ENCODE data around the gene ANKHD1.
"Not testable (repeated sequence)": the region's sequence is repeated elsewhere in the genome, so short reads cannot be mapped to it uniquely, and the experiment has no call there.

Gene ANKHD1

DNA sequence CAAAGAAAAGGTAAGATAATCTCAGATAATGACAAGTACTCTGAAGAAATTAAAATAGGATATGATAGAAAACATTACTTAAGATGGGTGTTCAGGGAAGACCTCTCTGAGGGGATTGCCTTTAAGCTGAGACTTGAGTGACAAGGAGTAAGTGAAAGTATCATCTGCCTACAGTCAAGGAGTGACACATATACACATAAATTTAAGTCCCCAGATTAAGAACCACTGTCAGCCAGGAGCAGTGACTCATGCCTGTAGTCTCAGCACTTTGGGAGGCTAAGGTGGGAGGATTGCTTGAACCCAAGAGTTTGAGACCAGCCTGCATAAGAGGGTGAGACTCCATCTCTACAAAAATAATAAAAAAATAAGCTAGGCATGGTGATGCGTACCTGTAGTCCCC, 19.7 kb upstream of the ANKHD1 start:
- no peak for DNase-seq

GRCh38 chr5:140382866-140383265, 18.8 kb upstream of the ANKHD1 start:
- no peak for DNase-seq

DNA sequence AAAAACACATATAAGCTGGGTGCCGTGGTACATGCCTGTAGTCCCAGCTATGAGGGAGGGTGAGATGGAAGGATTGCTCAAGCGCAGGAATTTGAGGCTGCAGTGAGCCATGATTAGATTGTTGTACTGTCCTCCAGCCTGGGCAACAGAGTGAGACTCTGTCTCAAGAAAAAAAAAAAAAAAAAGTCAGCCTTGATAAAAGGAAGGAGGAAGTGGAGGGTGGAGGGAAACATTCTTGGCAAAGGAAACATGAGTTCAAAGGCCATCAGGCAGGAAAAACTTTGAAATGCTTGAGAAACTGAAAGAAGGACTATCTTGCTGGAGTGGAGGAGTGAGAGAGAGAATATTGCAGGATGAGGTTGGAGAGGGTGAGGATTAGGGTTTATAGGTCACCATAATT, 18.3 kb upstream of the ANKHD1 start:
- no peak for DNase-seq

DNA sequence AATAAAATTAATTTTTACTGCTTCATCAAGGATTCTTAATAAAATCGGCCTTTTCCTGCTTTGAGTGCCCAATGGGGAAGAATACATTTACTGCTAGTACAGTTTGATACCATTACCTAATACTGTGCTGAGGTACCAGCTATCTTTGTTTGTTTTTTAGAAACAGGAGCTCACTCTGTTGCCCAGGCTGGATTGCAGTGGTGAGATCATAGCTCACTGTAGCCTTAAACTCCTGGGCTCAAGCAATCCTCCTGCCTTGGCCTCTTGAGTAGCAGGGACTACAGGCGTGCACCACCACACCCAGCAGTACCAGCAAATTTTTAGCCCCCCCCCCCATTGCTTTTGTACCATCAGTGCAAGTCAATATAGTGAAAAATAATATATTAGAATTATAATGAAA, 13.6 kb upstream of the ANKHD1 start:
- DNase-seq = no peak

DNA sequence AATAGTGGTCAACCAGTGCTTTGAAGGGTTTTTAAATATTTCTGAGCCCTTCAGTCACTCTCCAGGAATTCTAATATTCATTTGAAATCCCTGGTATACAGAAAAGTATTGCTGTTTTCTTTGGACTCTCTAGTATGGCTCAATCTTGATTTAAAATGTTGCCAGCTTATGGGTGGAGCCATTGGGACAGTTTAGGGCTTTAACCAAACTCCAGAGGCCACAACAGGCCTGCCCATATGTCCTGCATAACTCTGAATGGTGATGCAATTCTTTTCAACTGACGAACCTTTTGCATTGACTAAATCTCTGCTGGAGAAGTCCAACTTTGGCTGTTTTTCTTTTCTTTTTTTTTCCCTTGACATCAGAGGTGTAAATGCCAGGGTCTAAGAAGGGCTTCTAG, 10.3 kb upstream of the ANKHD1 start:
- no peak for DNase-seq

GRCh38 chr5:140391732-140392131, 9.9 kb upstream of the ANKHD1 start:
- no peak for DNase-seq

DNA sequence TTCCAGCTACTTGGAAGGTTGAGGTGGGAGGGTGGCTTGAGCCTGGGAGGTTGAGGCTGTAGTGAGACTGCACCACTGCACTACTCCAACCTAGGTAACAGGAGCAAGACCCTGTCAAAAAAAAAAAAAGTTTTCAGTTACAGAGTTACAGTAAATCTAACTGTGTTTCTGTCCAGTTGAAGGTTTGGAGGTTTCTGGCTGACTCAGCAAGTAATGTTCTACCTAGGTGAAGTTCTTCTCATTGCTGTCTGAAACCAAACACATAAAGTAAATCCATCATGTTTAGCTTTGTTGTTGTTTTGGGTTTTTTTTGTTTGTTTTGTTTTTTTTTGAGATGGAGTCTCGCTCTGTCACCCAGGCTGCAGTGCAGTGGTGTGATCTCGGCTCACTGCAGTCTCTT, 7.9 kb upstream of the ANKHD1 start:
- no peak for DNase-seq

GRCh38 chr5:140398379-140398811, 3.2 kb upstream of the ANKHD1 start:
- DNase-seq = no peak

- DNase-seq = no peak
Observed at GRCh38 chr5:140399979-140400729, 1.5 kb upstream of the ANKHD1 start.

- peak; percentile 96 for DNase-seq
Observed at GRCh38 chr5:140400730-140401361, 787 bp upstream of the ANKHD1 start.

DNA sequence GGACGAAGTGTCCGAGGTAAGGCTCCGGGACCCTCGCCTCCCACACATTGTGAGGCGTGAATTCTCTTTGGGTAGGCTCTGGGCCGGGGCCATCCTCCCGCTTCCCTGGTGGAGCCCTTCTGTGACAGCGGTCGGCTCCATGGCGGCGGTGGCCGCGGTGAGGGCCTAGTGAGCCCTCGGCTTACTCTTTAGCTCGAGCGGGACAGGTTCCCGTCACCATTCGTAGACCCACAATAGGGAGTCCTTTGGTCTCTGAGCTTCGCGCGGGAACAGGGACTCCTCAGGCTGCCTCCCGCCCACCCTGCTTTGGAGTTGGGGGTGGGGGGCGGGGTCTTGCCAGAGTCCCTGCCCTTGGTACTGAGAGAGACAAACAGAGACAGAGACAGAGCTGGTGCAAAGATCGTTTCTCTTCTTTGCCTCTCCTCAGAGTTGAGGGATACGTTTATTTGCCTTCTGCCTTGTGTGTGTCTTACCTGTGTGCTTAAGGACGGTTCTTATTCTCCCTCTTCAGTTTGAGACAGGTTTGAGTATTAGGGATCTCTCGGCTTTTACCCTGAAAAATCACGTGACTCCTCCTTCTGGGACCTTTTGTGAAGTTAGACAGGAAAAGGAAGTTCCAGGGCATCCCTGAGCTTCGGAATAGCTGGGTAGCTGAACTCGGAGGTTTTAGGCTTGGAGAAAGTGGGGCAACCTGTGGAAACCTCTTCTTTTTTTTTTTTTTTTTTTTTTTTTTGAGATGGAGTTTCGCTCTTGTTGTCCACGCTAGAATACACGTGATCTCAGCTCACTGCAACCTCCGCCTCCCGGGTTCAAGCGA, 833 bp downstream of the ANKHD1 start:
- no peak for DNase-seq

DNA sequence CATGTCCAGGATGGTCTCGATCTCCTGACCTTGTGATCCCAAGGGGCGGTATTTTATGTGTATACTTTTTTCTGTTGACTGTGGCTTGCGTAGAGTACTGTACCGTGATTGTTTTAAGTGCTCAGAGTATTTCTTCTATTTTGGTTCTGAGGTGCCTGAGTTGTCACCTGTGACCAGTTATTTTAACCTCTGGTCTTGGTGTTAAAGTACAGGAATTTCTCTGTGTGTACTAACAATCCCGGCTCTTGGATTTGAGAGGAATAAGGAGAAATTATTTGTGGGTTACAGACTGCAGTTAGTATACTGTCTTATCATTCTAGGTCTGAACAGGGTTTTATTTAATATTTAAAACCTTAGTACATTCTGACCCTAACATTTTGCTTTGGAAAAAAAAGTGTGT, 2.0 kb downstream of the ANKHD1 start:
- no peak for DNase-seq

DNA sequence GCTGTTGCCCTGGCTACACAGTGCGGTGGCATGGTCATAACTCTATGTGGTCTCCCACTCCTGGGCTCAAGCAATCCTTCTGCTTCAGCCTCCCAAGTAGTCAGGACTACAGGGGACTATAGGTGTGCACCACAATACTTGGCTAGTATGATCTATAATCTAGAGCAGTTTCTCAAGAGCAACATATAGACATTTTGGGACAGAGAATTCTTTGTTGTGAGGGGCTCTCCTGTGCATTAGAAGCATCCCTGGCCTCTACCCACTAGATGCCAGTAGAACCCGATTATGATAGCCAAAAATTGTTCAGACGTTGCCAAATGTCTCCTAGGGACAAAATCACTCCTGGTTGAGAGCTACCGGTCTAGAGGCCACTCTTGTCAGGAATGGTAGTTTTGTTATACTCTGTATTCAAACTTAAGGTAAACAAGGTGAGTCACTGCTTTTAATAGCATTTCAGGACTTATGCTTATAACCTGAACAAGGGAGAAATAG, 7.2 kb downstream of the ANKHD1 start:
- DNase-seq = no peak

DNA sequence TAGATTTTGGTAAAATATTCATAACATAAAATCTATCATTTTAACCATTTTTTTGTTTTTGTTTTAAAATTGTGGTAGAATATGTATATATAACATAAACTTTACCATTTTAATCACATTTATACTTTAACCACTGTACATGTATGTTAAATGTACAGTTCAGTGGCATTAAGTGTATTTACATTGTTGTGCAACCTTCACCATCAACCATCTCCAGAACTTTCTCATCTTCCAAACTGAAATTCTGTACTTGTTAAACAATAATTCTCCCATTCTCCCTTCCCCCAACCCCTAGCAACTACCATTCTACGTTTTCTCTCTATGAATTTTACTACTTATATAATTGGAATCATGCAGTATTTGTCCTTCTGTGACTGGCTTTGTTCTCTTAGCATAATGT, 11.6 kb downstream of the ANKHD1 start:
- DNase-seq = no peak

DNA sequence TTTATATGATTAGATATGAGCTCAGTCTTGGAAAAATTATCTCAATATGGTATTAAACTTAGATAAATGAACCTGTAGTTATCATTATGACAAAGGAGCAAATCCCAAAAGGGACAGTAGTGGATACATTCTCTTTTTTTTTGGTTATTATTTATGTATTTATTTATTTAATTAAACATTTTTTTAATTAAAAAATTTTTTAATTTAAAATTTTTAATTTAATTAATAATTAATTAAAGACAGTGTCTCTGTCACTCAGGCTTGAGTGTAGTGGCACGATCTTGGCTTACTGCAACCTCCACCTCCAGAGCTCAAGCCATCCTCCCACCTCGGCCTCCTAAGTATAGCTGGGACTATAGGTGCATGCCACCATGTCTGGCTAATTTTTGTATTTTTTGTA, 15.6 kb downstream of the ANKHD1 start:
- no peak for DNase-seq

DNA sequence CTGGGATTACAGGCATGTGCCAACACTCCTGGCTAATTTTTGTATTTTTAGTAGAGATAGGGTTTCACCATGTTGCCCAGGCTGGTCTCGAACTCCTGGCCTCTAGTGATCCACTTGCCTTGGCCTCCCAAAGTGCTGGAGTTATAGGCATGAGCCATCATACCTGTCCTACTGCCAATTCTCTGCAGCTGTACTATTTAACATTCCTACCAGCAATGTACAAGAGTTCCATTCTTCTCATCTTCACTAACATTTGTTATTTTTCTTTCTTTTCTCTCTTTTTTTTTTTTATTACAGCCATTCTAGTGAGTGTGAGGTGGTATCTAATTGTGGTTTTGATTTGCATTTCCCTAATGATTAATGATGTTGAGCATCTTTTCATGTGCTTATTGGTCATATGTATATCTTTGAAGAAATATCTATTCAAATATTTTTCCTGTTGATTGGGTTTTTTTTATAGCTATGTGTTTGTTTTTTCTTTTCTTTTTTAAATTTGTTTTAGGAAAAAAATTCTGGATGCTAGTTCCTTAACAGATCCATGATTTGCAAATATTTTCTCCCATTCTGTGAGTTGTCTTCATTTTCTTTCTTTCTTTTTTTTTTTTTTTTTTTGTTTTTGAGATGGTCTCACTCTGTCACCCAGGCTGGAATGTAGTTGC, 17.4 kb downstream of the ANKHD1 start:
- no peak for DNase-seq

GRCh38 chr5:140420226-140420570, 18.6 kb downstream of the ANKHD1 start:
- no peak for DNase-seq

DNA sequence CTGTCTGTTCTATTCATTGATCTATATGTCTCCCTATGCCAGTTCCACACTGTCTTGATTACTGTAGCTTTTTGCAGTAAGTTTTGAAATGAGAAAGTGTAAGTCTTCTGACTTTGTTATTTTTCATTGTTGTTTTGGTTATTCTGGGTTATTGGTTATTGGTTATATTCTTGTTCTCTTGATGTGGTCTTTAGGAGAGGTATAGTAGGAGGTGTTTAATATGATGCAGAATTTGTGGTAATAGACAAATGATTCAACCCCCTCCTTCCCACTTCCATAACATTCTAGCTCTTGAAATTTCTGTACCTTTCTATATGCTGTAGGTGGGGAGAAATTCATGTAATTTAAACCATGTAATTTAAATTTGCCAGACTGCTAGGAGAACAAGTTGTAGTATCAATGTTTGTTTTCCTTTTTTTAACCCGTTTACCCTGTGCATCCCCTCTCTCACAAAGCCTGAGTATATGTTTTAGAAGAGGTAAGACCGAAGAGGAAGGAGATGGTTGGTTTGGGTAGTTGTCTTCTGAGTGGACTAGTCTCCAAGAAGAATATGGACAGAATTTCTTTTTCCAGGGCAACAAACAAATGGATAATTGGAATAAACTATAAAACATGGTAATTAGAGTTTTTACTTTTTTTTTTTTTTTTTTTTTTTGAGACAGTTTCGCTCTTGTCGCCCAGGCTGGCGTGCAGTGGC, 19.2 kb downstream of the ANKHD1 start:
- no peak for DNase-seq

DNA sequence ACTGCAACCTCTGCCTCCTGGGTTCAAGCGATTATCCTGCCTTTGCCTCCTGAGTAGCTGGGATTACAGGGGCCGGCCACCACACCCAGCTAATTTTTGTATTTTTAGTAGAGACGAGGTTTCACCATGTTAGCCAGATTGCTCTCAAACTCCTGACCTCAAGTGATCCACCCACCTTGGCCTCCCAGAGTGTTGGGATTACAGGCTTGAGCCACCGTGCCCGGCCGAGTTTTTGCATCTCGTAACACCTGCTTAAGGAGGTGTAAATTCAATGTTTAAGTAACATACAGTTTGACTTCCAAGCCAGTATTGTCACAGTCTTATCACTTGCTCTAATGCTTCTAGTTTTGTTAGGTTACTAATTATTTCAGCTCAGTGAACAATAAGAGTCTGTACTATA, 19.7 kb downstream of the ANKHD1 start:
- not testable (repeated sequence) for DNase-seq

DNA sequence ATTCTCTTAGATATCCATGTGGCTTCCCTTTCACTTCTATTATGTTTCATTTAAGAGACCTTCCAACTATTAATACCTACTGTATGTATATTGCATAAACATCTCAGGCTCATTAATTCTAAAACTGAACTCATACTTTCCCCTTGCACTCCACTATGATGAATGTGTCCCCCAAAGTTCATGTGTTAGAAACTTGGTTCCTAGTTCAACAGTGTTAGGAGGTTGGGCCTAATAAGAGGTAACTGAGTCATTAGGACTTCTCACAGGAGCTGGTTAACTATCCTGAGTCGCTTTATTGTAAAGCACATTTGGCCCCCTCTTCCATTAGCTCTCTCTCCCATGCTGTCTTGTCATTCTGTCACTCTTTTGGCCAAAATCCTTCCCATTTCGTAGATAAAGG, 22.0 kb downstream of the ANKHD1 start:
- no peak for DNase-seq

- DNase-seq = no peak
Observed at GRCh38 chr5:140424135-140424534, 22.5 kb downstream of the ANKHD1 start.

DNA sequence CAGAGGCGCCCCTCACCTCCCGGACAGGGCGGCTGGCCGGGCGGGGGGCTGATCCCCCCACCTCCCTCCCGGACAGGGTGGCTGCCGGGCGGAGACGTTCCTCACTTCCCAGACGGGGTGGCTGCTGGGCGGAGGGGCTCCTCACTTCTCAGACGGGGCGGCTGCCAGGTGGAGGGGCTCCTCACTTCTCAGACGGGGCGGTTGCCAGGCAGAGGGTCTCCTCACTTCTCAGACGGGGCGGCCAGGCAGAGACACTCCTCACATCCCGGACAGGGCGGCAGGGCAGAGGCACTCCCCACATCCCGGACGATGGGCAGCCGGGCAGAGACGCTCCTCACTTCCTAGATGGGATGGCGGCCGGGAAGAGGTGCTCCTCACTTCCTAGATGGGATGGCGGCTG, 26.1 kb downstream of the ANKHD1 start:
- not testable (repeated sequence) for DNase-seq

DNA sequence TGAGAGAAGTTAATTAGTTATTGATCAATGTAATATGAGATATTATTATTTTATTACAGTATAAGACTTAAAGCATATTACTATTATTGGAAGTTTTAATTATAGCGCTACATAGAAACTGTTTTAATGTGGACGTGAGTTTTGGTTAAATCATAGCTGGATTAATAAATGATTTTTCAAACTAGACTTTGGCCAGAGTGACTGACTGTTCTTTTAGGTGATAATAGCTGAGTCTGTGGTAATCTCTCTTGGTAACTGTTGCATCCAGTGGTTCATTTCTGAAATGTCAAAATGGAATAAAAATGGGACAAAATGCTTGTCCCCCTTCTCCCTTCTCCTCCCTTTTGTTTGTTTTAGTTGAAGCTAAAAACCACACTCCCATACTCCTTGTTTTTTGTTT, 28.1 kb downstream of the ANKHD1 start:
- DNase-seq = no peak

All from kidney glomerular epithelial cell (primary cell).